ENCODE measurements around the gene BRSK2. TPM values are rescaled to one million over a fixed set of nuclear protein-coding genes. Genes with fewer than 3 reads are reported as not detected.

BRSK2 gene
- total and polyA plus RNA-seq, 5 donors: 0.61 to 2.3 (median 2.1) TPM

DNA sequence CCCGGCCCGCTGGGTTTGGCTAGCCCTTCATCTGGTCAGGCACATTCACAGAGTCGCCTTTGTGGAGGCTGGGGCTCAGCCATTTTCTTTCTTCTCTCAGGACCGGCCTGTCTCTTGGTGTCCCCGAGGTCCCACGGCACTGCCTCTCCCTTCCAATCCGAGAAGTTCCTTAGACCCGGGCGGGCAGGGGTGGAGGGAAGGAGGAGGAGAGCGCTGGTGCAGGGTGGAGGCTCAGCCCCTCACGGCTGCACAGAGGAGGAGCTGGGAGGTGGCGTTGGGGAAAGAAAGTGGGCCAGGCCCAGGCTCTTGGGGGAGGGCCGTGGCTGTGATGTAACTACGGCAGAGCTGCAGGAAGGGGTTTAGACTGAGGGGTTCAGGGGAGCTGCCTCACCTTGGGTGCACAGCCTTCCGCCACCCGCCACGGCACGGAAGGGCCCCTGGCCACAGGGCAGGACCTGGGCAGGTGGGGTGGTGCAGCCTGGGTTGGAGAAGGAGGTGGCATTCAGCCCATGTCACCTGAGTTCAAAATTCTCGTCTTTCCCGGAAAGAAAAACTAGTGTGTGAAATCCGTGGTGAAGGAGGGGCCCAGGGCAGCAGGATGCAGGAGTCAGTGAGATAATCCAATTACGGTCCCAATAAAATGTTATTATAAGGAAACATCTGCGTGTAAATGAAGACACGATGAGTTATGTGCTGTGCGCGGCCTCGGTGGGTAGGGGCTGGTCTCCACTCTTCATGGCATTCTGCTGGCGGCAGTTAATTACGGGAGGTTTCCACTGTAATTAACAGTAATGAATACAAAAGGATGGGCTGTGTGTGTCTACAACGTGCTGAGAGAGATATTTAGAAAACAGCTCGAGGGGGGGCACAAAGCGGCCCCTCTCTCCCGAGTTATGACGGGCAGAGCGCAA, 1.7 kb downstream of the BRSK2 start:
- intact Hi-C loops (cut with DNase I): no loop called here
- ATAC-seq (no peak), DNase-seq (peak in 2 of 3 donors; percentile 43 to 56)
- H3K4me1 ChIP-seq (ENCODE audit: control insufficient read depth, insufficient read depth, low read length): no peaks in the 10 kb centered on the region
- H3K27ac ChIP-seq (ENCODE audit: low read length): no peak overlapping the region
- 46% methylated on average over 35 of the region's 35 CpGs for WGBS
- no peaks in the 10 kb centered on the region for H3K9me3 ChIP-seq (ENCODE audit: control insufficient read depth, low read length)
- H3K4me3 ChIP-seq (ENCODE audit: low read length): no peak overlapping the region
- H3K27me3 ChIP-seq (ENCODE audit: control insufficient read depth, insufficient read depth): no peaks in the 10 kb centered on the region

DNA sequence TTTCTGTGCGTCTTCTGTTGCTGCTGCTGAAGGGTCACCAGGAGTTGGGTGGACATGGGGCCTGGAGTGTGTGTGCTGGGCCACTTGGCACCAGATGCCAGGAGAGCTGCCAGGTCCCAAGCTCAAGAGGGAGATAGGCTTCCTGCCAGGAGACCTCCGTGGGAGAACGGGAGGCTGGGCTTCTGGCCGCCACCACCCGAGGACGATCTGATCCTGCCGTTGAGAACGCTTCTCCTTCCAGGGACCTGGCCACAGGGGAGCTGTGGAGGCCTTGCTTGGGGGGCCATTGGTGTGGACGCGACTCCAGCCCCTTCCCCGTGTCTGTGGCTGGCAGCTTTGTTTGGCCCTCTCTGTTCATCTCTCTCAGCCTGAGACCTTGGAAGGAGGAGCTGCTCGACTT, 2.4 kb downstream of the BRSK2 start:
- Histone ChIP-seq H3K4me1 (ENCODE audit: control insufficient read depth, insufficient read depth, low read length) (no peaks in the 10 kb centered on the region), H3K9me3 (ENCODE audit: control insufficient read depth, low read length) (no peaks in the 10 kb centered on the region), H3K4me3 (ENCODE audit: low read length) (no peak overlapping the region), H3K27me3 (ENCODE audit: control insufficient read depth, insufficient read depth) (no peaks in the 10 kb centered on the region), H3K27ac (ENCODE audit: low read length) (no peak overlapping the region)
- DNase-seq (peak in 2 of 3 donors; percentile 51 to 58), ATAC-seq (no peak)
- 45% methylated on average over 12 of the region's 12 CpGs for whole genome bisulfite sequencing
- intact Hi-C loops (cut with DNase I): no loop called here

DNA sequence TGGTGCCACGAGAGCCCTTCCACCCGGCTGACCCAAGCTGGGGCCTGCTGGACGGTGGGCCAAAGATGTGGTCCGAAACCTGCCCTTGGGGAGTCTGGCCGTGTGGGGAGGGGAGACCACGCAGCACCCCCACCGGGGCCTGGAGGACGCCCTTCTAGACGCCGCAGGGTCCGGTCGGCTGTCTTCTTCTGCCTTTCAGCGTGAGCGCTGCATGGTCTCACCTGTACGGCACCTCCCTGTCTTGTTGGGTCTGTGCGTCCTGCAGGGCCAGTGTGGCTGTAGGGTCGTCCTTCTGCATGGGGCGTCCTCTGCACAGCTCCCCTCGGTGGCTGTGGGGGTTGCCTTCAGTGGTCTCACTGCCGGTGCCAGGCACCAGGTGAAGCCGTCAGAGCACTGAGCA, 2.8 kb downstream of the BRSK2 start:
- H3K27ac ChIP-seq (ENCODE audit: low read length): no peak overlapping the region
- H3K4me1 ChIP-seq (ENCODE audit: control insufficient read depth, insufficient read depth, low read length): no peaks in the 10 kb centered on the region
- ATAC-seq (no peak), DNase-seq (peak in 2 of 3 donors; percentile 42 to 55)
- H3K27me3 ChIP-seq (ENCODE audit: control insufficient read depth, insufficient read depth): no peaks in the 10 kb centered on the region
- intact Hi-C loops (cut with DNase I): no loop called here
- 89% methylated on average over 21 of the region's 21 CpGs for WGBS
- no peaks in the 10 kb centered on the region for H3K9me3 ChIP-seq (ENCODE audit: control insufficient read depth, low read length)
- no peak overlapping the region for H3K4me3 ChIP-seq (ENCODE audit: low read length)

DNA sequence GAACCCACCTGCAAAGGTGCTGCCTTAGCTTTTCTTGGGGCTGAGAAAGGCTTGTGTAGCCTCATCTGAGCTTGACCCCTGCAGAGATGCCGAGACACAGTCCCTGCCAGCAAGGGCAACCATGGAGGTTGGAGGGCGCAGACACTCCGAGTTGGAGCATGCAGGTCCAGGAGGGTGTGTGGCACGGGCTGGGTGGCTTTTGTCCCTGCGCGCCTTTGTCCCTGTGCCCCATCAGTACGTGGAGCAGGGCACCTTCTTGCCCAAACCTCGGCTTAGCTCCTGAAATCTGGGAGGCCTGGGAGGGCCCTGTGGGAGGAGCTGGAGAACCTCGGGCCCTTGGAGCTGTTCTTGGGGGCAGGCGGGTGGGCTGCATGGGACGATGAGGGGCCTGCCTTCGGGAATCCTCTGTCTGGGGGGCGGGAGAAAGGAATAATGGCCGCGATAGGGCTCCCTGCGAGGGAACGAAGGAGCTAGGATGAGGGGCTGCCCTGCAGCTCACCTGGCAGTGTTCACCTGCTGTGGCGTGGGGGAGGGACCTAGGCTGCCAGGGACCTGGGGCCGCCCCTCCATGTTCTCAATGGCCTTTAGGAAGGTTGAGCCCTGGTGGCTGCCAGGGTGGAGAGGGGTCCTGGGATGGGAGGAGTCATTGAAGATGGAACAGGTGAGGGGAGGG, 3.4 kb downstream of the BRSK2 start:
- Histone ChIP-seq H3K9me3 (ENCODE audit: control insufficient read depth, low read length) (no peaks in the 10 kb centered on the region), H3K27ac (ENCODE audit: low read length) (no peak overlapping the region), H3K27me3 (ENCODE audit: control insufficient read depth, insufficient read depth) (no peaks in the 10 kb centered on the region), H3K4me1 (ENCODE audit: control insufficient read depth, insufficient read depth, low read length) (no peaks in the 10 kb centered on the region), H3K4me3 (ENCODE audit: low read length) (no peak overlapping the region)
- intact Hi-C loops (cut with DNase I): no loop called here
- ATAC-seq (no peak), DNase-seq (peak in 2 of 3 donors; percentile 13 to 38)
- WGBS: 91% methylated on average over 19 of the region's 19 CpGs

DNA sequence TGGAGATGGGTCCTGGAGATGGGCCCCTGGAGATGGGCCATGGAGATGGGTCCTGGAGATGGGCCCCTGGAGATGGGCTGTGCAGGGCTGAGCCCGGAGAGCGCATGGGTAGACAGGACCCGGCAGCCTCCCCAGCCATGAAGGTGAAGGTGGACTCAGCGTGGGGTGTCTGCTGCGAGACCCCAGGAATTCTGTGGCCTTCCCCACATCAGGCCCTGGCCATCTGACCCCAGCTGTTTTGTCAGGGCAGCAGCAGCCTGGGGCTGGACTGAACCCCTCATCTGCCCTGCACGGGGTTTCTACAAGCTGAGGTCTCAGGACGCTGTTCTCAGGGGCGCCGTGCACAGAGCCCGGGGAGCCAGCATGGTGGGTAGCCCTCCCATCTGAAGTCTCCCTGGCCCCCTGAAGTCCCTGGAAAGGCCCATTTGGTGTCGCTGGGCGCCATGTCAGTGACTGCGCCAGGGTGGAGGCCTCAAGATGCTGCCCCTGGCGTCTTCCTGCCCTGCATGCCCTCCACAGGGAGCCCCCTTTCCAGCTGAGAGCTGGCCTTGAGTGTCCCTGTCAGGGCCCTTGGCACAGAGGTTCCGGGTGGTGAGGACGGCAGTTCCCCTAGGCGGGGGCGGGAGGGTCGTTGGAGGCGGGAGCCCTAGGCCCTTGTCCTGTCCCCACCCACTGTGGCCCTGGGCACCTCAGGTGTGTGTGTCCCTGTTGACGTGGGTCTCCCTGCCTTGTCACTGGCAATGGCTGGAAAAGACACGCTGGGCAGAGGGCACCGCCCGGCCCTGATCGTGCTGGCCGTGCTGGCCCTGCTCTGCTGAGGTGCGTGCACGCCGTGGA, 5.4 kb downstream of the BRSK2 start:
- peak; percentile 10 to 38 (median 30) for DNase-seq
- Histone ChIP-seq H3K9me3 (ENCODE audit: control insufficient read depth, low read length) (no peaks in the 10 kb centered on the region), H3K4me3 (ENCODE audit: low read length) (no peak overlapping the region), H3K27me3 (ENCODE audit: control insufficient read depth, insufficient read depth) (no peaks in the 10 kb centered on the region), H3K4me1 (ENCODE audit: control insufficient read depth, insufficient read depth, low read length) (no peaks in the 10 kb centered on the region), H3K27ac (ENCODE audit: low read length) (no peak overlapping the region)
- WGBS: 93% methylated on average over 29 of the region's 29 CpGs
- intact Hi-C loops (cut with DNase I): no loop called here
- ATAC-seq: no peak

DNA sequence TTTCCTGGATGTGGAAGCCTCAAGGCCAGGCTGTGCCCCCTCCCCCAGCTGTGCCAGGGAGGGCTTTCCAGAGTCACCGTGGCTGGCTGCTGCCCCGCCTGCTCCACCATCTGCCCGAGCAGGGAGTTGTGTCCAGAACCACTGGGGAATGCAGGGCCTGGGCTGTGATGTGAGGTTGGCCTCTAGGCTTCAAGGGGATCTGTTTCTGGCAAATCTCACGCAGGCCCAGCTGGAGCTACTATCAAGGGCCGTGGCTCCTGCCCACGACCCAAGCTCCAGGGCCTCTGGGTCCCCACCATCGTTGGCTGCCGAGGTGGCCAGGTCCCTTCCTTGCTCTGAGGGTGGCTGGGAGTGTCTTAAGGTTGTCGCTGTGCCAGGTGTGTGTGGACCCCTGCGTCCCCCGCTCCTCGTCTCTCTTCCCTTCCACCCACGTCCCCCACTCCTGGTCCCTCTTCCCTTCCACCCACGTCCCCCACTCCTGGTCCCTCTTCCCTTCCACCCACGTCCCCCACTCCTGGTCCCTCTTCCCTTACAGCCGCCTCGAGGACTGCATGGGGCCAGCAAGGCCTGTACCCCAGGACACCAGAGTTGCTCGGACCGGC, 6.1 kb downstream of the BRSK2 start:
- H3K4me3 ChIP-seq (ENCODE audit: low read length): no peak overlapping the region
- no peak overlapping the region for H3K27ac ChIP-seq (ENCODE audit: low read length)
- intact Hi-C loops (cut with DNase I): no loop called here
- DNase-seq (peak; percentile 6 to 41 (median 32)), ATAC-seq (no peak)
- H3K4me1 ChIP-seq (ENCODE audit: control insufficient read depth, insufficient read depth, low read length): no peaks in the 10 kb centered on the region
- H3K9me3 ChIP-seq (ENCODE audit: control insufficient read depth, low read length): no peaks in the 10 kb centered on the region
- 82% methylated on average over 19 of the region's 19 CpGs for WGBS
- H3K27me3 ChIP-seq (ENCODE audit: control insufficient read depth, insufficient read depth): no peaks in the 10 kb centered on the region

- WGBS: 91% methylated on average over 20 of the region's 20 CpGs
- H3K27me3 ChIP-seq (ENCODE audit: control insufficient read depth, insufficient read depth): no peaks in the 10 kb centered on the region
- no peak for ATAC-seq
Observed at GRCh38 chr11:1396375-1396841, 6.7 kb downstream of the BRSK2 start.

GRCh38 chr11:1397146-1397861, 7.6 kb downstream of the BRSK2 start:
- H3K27ac ChIP-seq (ENCODE audit: low read length): no peak overlapping the region
- 78% methylated on average over 19 of the region's 19 CpGs for WGBS
- no peak for ATAC-seq
- intact Hi-C loops (cut with DNase I): no loop called here
- H3K9me3 ChIP-seq (ENCODE audit: control insufficient read depth, low read length): no peaks in the 10 kb centered on the region
- H3K4me1 ChIP-seq (ENCODE audit: control insufficient read depth, insufficient read depth, low read length): no peaks in the 10 kb centered on the region
- peak; percentile 10 to 57 (median 48) for DNase-seq
- H3K27me3 ChIP-seq (ENCODE audit: control insufficient read depth, insufficient read depth): no peaks in the 10 kb centered on the region
- no peak overlapping the region for H3K4me3 ChIP-seq (ENCODE audit: low read length)

More at GRCh38 chr11:1396375-1396841, 6.7 kb downstream of the BRSK2 start:
- Histone ChIP-seq H3K4me1 (ENCODE audit: control insufficient read depth, insufficient read depth, low read length) (no peaks in the 10 kb centered on the region), H3K4me3 (ENCODE audit: low read length) (no peak overlapping the region), H3K9me3 (ENCODE audit: control insufficient read depth, low read length) (no peaks in the 10 kb centered on the region), H3K27ac (ENCODE audit: low read length) (no peak overlapping the region)
- DNase-seq: peak; percentile 4 to 49 (median 42)
- intact Hi-C loops (cut with DNase I): no loop called here

DNA sequence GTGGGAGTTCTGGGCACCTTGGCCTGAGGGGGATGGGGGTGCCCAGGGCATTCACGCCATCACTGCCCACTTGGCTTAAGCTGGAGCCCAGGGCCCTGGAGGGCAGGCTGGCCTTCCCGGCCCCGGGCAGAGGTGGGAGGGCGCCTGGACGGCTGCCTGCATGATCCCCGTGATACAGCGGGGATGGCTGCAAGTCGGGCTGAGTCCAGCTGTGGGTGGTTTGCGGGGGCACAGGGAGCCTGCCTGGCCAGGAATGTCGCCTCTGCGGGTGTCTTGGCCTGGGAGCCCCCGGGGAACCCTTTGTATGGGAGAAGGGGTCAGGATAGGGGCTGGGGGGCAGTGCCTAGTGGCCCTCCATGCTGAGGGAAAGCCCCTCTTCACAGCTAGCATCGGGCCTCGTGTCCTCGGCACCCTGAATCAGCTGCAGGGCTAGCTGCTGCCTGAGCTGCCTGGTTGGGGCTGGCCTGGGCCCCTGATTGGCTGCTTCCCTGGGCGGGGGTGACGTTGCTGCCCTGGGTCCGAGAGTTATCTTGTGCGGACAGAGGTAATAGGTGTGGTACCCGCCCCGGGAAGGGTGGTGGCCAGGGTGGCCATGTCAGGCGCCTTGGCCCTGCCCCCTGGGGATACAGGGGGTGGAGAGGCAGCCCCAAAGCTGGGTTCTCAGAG, 8.3 kb downstream of the BRSK2 start:
- Histone ChIP-seq H3K27ac (ENCODE audit: low read length) (no peak overlapping the region), H3K4me1 (ENCODE audit: control insufficient read depth, insufficient read depth, low read length) (no peaks in the 10 kb centered on the region), H3K4me3 (ENCODE audit: low read length) (no peak overlapping the region), H3K27me3 (ENCODE audit: control insufficient read depth, insufficient read depth) (no peaks in the 10 kb centered on the region), H3K9me3 (ENCODE audit: control insufficient read depth, low read length) (no peaks in the 10 kb centered on the region)
- DNase-seq (peak; percentile 6 to 49 (median 32)), ATAC-seq (no peak)
- intact Hi-C loops (cut with DNase I): no loop called here
- 74% methylated on average over 22 of the region's 22 CpGs for WGBS

Measured in right cardiac atrium (tissue), 5 donors.